Transverse colon (tissue), 4 donors: ENCODE data around the gene UTP18. TPM values are rescaled to one million over a fixed set of nuclear protein-coding genes. Genes with fewer than 3 reads are reported as not detected.

Source experiments
- DNase-seq: peaks from one replicate; pipeline ENCODE4 v3.0.0-alpha.2; 2019
- H3K27ac ChIP-seq, 4 donors: fragments of 200-600 bp; sonication (generic); 2 replicates each; pipeline ENCODE4 v1.5.1; 2016 to 2018; ENCODE audit warnings: inconsistent platforms in 4 of 4
- H3K27me3 ChIP-seq: fragments of 200-600 bp; sonication (generic); 2 replicates; pipeline ENCODE4 v1.5.1; 2017; ENCODE audit warnings: inconsistent platforms
- H3K36me3 ChIP-seq, 4 donors: fragments of 200-600 bp; sonication (generic); 2 replicates each; pipeline ENCODE4 v1.5.1; 2017 to 2019; ENCODE audit warnings: inconsistent platforms in 4 of 4
- H3K4me1 ChIP-seq, 4 donors: fragments of 200-600 bp; sonication (generic); 2 replicates each; pipeline ENCODE4 v1.5.1; 2017 to 2020; ENCODE audit warnings: inconsistent platforms in 4 of 4
- H3K4me3 ChIP-seq, 4 donors: fragments of 200-600 bp; sonication (generic); 1 replicate in 1 of 4; 2 replicates in 3 of 4; pipeline versions ENCODE4 v1.5.1 to v1.6.1; 2017 to 2019; ENCODE audit warnings: inconsistent platforms in 4 of 4
- H3K9me3 ChIP-seq, 2 donors: fragments of 200-600 bp; sonication (generic); 2 replicates each; pipeline ENCODE4 v1.5.1; 2017 to 2019; ENCODE audit warnings: inconsistent platforms in 2 of 2
- EP300 ChIP-seq: sonication (generic); formaldehyde crosslinking; IDR thresholded peaks from one replicate; pipeline ENCODE4 v1.6.1; 2017; ENCODE audit warnings: antibody characterized with exemption, low read depth
- POLR2A ChIP-seq: fragments of 450-650 bp; IDR thresholded peaks from one replicate; pipeline ENCODE4 v1.6.1; 2016; ENCODE audit warnings: antibody characterized with exemption, mild to moderate bottlenecking, moderate library complexity
- POLR2AphosphoS5 ChIP-seq, 3 donors: sonication (generic); formaldehyde crosslinking; IDR thresholded peaks; one replicate each; pipeline ENCODE4 v1.6.1; 2016; ENCODE audit warnings: antibody characterized with exemption in 3 of 3
- WGBS, 2 donors: methylation state at CpG; one replicate each; pipeline ENCODE4 v1.1.5; 2018; ENCODE audit warnings: low coverage in 1 of 2; 5-methylcytosine and 5-hydroxymethylcytosine counted together
- in situ Hi-C, 4 donors: fragments of 200-750 bp; cut with MboI; loops; one replicate each; pipeline versions ENCODE4 v1.15.0 to v1.15.1; 2017; ENCODE audit warnings: low sequenced_read_pairs in 3 of 4, low pct_ligation_motif_present in 1 of 4, low pct_unique_long_range_greater_than_20kb in 1 of 4
- intact Hi-C: fragments of 100-400 bp; cut with DNase I; formaldehyde crosslinking; loops from one replicate; pipeline ENCODE4 v1.15.1; 2023; ENCODE audit warnings: low total_unique reads
- total RNA-seq, 4 donors: library from RNA; depleted of rRNA; stranded (reverse); fragments of >200 nt; gene quantifications; one replicate each; pipeline ENCODE4 v1.1.0, GENCODE V29; 2016
- TF ChIP-seq, protein P1 (sequence below), 5 experiments: fragments of 200-600 bp in 3 of 5; fragments of 450-650 bp in 2 of 5; sonication (generic) in 3 of 5; IDR thresholded peaks; 1 replicate in 2 of 5; 2 replicates in 3 of 5; pipeline ENCODE4 v1.5.1; 2016 to 2017; ENCODE audit warnings: antibody characterized with exemption in 5 of 5, inconsistent platforms in 3 of 5, mild to moderate bottlenecking in 2 of 5, moderate library complexity in 1 of 5

UTP18 gene
- total RNA-seq: 10 to 100 TPM; 13.1 to 33.0 (median 18.8) TPM

DNA sequence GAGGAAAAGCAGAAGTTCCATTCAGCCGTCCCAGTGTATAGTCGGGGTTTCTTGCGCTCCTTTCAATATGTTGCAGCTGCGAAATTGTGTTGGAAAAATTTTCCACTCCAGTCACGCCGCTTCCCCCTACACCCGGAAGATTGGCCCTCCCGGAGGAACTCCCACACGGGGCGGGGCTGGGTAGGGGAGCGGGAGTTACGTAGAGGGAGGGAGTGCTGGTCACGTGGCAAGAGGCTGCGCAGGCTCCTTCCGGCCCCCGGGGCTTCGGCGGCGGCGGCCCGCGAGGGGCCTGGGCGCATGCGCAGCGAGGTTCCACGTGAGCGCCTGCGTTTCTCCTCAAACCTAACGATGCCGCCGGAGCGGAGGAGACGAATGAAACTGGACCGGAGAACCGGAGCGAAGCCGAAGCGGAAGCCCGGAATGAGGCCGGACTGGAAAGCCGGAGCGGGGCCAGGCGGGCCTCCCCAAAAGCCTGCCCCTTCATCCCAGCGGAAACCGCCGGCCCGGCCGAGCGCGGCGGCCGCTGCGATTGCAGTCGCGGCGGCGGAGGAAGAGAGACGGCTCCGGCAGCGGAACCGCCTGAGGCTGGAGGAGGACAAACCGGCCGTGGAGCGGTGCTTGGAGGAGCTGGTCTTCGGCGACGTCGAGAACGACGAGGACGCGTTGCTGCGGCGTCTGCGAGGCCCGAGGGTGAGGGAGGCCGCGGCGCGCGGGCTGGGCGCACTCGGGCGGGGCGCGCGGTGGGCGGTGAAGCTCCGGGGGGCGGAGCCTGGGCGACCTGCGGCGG is at the start of gene UTP18:
UTP18 (plus strand) TSS at position 310 of the 787 bp plus-strand sequence; CDS start at position 349, 39 bp downstream.
- TF ChIP-seq EP300 (no peak), POLR2A (peak; percentile 65), POLR2AphosphoS5 (IDR thresholded peaks at IDR 0.05) (peak; percentile 61 to 78 (median 67))
- TF ChIP-seq, protein P1, sequence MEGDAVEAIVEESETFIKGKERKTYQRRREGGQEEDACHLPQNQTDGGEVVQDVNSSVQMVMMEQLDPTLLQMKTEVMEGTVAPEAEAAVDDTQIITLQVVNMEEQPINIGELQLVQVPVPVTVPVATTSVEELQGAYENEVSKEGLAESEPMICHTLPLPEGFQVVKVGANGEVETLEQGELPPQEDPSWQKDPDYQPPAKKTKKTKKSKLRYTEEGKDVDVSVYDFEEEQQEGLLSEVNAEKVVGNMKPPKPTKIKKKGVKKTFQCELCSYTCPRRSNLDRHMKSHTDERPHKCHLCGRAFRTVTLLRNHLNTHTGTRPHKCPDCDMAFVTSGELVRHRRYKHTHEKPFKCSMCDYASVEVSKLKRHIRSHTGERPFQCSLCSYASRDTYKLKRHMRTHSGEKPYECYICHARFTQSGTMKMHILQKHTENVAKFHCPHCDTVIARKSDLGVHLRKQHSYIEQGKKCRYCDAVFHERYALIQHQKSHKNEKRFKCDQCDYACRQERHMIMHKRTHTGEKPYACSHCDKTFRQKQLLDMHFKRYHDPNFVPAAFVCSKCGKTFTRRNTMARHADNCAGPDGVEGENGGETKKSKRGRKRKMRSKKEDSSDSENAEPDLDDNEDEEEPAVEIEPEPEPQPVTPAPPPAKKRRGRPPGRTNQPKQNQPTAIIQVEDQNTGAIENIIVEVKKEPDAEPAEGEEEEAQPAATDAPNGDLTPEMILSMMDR (IDR thresholded peaks at IDR 0.05): no peak
- peak; percentile 98 for DNase-seq
- peak within 1 kb of the TSS; percentile 82 to 99 (median 94) for H3K4me3 ChIP-seq
- H3K27me3 ChIP-seq: no peaks in the 10 kb centered on the region
- peak within 1 kb of the TSS; percentile 97 to 99 (median 98) for H3K27ac ChIP-seq
- H3K9me3 ChIP-seq: no peaks in the 10 kb centered on the region
- in situ Hi-C loops: no loop called here
- peaks cover 0 to 12% (median 0%) of the 10 kb centered on the region in 4 donors for H3K36me3 ChIP-seq
- 0% methylated on average over 85 of the region's 93 CpGs; no CpG with 5 or more reads in 1 of the 2 donors for WGBS, 2 donors
- intact Hi-C loops: no loop called here
- peaks cover 0 to 57% (median 29%) of the 10 kb centered on the region in 4 donors for H3K4me1 ChIP-seq

DNA sequence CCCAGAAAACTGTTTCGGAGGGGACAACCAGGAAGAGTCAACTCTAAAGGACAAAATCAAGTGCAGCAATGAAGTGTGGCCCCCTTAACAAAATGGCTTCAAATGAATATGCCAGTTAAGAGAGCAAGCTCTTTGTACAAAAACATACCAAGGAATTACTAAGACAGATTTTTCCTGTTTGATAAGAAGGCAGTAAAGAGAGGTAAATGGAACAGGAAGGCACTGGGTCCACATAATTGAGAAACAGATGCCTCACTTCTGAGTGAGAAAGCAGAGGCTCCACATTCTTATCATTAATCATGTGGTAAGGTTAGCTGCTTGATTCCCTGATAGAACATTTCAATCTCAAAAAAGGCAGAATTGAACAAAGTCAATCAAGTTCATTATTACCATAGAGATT is 45.4 kb upstream of the UTP18 start:
- 80 to 100% methylated on average over 1 of the region's 1 CpG for WGBS, 2 donors
- H3K9me3 ChIP-seq: no peaks in the 10 kb centered on the region
- in situ Hi-C loops: no loop called here

DNA sequence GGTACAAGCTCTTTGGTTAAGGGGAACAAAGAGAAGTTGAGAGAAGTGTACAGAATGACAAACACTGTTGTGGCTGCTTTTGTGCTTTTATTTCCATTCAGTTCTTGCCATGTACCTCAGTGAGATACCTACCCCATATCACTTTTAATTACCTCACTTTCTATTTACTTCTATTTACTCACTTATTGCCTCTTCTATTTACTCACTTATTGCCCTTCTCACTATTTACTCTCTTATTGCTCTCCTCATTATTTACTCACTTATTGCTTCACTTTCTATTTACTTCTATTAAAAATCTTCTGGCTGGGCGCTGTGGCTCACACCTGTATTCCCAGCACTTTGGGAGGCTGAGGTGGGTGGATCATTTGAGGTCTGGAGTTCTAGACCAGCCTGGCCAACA is 42.4 kb upstream of the UTP18 start:
- intact Hi-C loops: no loop called here
- no peaks in the 10 kb centered on the region for H3K9me3 ChIP-seq

More for the DNA sequence above, 45.4 kb upstream of the UTP18 start:
- Histone ChIP-seq H3K27me3 (no peaks in the 10 kb centered on the region), H3K27ac (no peak overlapping the region), H3K4me3 (no peak overlapping the region), H3K36me3 (peaks cover 0 to 50% (median 12%) of the 10 kb centered on the region in 4 donors), H3K4me1 (no peaks in the 10 kb centered on the region)
- TF ChIP-seq POLR2AphosphoS5 (IDR thresholded peaks at IDR 0.05) (no peak), EP300 (no peak), POLR2A (no peak)
- TF ChIP-seq, protein P1 (IDR thresholded peaks at IDR 0.05): no peak
- intact Hi-C loops: no loop called here
- no peak for DNase-seq

DNA sequence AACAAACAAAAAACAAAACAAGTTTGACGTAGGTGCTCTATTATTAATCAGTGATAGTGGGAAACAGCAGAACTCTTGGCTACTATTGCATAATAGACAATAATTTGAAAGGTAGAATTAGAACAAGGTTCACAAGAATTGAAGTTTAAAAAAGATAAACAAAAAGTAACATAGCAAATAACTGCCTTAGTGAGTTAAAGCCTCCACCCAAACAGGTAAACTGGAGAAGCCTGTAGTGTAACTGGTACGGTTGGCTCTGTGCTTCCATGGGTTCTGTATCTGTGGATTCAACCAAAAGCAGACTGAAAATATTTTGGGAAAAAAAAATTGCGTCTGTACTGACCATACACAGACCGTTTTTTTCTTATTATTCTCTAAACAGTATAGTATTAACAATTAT is 39.0 kb upstream of the UTP18 start:
- in situ Hi-C loops: no loop called here
- H3K36me3 ChIP-seq: peaks cover 0 to 49% (median 15%) of the 10 kb centered on the region in 4 donors
- 80 to 87% methylated on average over 2 to 4 of the region's 4 CpGs for WGBS, 2 donors

More for the DNA sequence above, 42.4 kb upstream of the UTP18 start:
- in situ Hi-C loops: no loop called here
- H3K27me3 ChIP-seq: no peaks in the 10 kb centered on the region
- 86% methylated on average over 1 of the region's 1 CpG; no CpG with 5 or more reads in 1 of the 2 donors for WGBS, 2 donors
- H3K27ac ChIP-seq: no peak overlapping the region
- TF ChIP-seq EP300 (no peak), POLR2A (no peak), POLR2AphosphoS5 (IDR thresholded peaks at IDR 0.05) (no peak)
- TF ChIP-seq, protein P1 (IDR thresholded peaks at IDR 0.05): no peak
- H3K4me1 ChIP-seq: no peaks in the 10 kb centered on the region
- no peak for DNase-seq
- H3K4me3 ChIP-seq: no peak overlapping the region
- H3K36me3 ChIP-seq: peaks cover 0 to 49% (median 14%) of the 10 kb centered on the region in 4 donors

More for the DNA sequence above, 39.0 kb upstream of the UTP18 start:
- DNase-seq: no peak
- H3K4me1 ChIP-seq: peaks cover 0 to 21% (median 11%) of the 10 kb centered on the region in 4 donors
- no peaks in the 10 kb centered on the region for H3K9me3 ChIP-seq
- H3K27ac ChIP-seq: no peak overlapping the region
- TF ChIP-seq POLR2AphosphoS5 (IDR thresholded peaks at IDR 0.05) (no peak), EP300 (no peak), POLR2A (no peak)
- TF ChIP-seq, protein P1 (IDR thresholded peaks at IDR 0.05): no peak
- no peaks in the 10 kb centered on the region for H3K27me3 ChIP-seq
- intact Hi-C loops: no loop called here
- no peak overlapping the region for H3K4me3 ChIP-seq
